Measurements from ENCODE around the gene RAB11FIP3.

DNA sequence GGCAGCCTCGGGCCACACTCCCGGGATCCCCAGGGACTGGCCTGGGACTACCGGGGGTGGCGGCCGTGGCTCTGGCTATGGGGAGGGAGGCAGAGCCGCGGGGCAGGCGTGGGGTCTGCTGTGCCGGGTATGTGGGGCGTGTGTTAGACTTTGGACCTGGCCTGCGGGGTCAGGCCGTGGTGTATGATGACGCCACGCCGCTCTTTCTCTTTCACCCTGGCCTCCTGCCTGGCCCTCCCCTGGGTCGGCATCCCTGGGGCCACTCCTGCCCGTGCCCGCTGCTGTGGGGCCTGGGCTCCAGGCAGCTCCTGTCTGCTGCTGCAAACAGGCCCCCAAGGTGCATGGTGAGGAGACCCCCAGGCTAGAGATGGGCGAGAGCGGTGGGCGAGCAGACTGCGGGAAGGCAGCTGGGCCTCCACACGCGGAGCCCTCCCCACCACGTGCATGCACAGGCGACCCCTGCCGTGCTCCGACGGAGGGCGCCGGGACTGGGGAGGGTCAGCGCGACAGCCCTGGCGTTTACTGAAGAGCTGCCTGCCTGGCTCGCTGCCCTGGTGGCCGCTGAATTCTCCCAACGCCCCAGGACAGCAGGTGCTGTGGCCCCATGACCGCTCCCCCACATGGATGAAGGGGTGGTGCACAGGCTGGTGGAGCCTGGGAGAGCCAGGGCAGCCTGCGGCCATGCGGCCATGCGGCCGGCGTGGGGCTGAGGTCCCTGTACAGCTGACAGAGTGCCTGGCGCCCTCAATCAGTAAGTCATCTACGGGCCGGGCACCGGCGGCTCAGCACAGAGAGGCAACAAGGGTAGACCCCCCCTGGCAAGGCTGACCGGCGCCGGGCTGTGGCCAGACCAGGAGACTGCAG lies 118.1 kb downstream of the RAB11FIP3 start:
- TF ChIP-seq TAF1 (IDR thresholded peaks at IDR 0.05; ENCODE audit: borderline replicate concordance, low read depth, low read length) (no peak), POLR2A (IDR thresholded peaks at IDR 0.05; ENCODE audit: low read depth, low read length) (no peak)
